GM20431 (cell line): Measurements from ENCODE around the gene NRCAM.
"Not testable (repeated sequence)": the region's sequence is repeated elsewhere in the genome, so short reads cannot be mapped to it uniquely, and the experiment has no call there.

Experiments
- in situ Hi-C: fragments of 300-500 bp; cut with MseI, MboI; formaldehyde crosslinking; loops from one replicate; pipeline ENCODE4 v1.15.0; 2020; ENCODE audit warnings: low sequenced_read_pairs; ENCODE audit not compliant: unreplicated experiment

The NRCAM gene

DNA sequence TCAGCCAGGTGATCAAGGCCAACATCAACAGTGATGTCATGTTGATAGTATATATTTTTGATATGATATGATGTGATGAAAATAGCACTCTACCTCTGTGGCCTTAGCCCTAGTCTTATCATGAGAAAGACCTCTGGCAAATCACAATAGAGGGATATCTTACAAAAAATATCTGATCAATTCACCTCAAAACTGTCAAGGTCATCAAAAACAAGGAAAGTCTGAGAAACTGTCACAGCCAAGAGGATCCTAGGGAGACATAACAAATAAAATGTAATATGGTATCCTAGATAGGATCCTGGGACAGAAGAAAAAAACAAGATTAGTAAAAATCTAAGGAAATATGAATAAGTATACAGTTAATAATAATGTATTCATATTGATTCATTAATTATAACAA, 92.6 kb downstream of the NRCAM start:
- in situ Hi-C loops: no loop called here

DNA sequence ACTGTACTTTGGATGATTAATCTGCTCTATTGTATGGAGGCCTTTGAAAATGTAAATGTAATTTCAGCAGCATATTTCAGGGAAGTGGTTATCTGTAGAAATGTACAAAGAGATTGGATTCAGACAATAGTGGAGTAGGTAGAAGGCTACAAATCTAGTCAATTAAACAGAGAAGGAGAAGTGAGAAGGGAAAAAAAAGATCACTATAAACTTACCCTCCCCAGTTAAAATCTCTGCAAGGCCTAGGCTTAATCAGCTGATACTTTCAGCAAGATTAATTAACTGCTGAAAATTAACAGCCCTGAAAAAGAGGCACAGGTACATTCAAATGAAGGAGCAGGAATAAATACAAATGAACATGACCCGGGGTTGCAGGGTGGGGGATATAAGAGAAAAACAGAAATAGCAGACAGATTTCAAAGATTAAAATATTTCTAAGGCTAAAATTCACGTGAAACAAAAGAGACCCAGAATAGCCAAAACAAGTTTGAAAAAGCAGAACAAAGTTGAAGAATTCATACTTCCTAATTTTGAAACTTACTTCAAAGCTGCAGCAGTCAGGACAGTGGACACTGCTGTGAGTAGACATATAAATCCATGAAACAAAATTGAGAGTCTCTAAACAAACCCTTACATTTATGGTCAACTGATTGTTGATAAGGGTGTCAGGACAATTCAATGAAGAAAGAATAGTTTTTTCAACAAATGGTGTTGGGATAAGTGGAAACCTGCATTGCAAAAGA, 96.0 kb downstream of the NRCAM start:
- in situ Hi-C loops: no loop called here

DNA sequence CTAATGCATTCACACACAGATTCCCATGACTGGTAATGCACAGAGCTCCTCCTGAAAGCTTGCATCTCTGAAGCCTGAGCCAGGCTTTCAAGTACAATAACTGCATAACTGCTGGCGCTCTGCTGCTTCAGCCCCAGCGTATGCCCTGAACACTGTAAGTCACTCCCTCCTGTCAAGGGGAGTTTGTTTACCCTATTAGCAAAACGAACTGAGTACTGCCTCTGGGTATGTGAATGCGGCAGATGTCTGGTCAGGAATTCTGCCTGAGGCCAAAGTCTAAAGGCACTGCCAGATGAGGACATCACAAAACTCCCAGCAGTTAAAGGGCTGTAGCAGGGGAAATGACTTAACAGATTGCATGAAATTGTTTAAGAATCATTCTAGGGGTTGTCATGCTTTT, 97.7 kb downstream of the NRCAM start:
- in situ Hi-C loops: no loop called here

- in situ Hi-C loops: no loop called here
These were observed 104.5 kb downstream of the NRCAM start for GRCh38 chr7:108351729-108352131.

GRCh38 chr7:108348913-108349312, 107.3 kb downstream of the NRCAM start:
- in situ Hi-C loops: no loop called here

- in situ Hi-C loops: no loop called here
These were observed 108.6 kb downstream of the NRCAM start for GRCh38 chr7:108347616-108348015.

DNA sequence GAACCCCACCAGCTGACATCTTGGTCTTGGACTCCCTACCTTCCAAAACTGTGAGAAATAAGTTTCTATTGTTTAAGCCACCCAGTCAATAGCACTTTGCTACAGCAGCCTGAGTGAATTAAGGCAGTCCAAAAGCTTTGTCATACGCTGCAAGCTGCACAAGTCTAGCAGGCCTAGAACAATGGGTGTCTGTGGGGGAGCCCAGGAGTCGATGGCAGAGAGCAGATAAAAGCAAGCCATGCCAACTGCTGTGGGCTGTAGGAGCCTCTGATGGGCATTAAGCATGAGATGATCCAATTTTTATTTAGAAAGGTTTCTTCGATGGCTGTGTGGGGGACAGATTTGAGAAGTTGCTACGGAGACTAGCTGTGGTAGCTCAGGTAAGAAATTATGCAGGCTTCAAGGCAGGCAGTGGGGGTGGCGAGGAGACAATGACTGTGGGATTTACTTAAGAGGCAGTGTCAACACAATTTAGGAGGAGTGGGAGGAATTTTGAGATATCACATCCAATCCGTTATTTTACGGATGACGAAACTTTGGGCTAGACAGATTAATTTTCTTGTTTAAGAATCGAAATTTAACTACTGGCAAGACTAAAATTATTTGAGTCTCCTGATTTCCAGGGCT, 110.4 kb downstream of the NRCAM start:
- in situ Hi-C loops: no loop called here

GRCh38 chr7:108340856-108341411, 115.3 kb downstream of the NRCAM start:
- in situ Hi-C loops: no loop called here

DNA sequence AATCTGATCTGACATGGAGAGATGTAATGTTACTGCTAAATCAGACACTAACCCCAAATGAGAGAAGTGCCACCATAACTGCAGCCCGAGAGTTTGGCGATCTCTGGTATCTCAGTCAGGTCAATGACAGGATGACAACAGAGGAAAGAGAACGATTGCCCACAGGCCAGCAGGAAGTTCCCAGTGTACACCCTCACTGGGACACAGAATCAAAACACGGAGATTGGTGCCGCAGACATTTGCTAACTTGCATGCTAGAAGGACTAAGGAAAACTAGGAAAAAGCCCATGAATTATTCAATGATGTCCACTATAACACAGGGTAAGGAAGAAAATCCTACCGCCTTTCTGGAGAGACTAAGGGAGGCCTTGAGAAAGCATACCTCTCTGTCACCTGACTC, 115.8 kb downstream of the NRCAM start:
- in situ Hi-C loops: not testable (repeated sequence)

GRCh38 chr7:108335269-108335918, 120.8 kb downstream of the NRCAM start:
- in situ Hi-C loops: no loop called here

DNA sequence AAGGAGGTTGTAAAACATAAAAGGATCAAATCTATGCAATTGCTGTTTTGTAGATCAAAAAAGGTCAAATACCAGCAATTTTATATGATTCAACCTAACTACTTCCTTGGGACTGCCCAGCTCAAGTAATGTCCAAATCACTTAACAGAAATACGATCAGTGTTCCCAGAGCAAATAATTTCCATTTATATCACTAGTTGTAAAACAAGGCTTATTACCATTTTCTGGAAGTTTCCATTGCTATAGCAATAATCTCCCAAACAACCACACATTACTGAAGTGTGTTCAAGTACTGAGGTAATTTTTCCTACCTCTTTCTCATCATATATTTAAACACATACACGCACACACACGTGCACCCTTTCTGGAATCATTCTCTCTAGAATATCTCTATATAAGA, 123.3 kb downstream of the NRCAM start:
- in situ Hi-C loops: no loop called here

DNA sequence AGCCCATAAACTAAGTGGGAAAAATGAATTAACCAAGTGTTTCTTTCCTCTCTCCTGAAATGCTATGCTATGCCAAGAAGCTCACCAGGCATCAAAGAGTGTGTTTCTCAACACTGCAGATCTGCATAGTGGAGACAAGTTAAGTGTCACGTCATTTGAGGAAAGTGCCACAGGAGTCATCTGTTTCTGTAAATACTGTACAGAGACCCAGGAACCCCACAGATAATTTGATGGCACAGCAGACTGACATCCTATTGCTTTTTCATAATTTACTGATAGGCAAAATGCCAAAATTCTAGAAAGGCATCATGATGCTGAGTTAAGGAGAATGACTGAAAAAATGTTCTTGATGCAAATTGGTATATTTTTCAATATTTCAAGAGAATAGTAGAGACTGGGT, 124.3 kb downstream of the NRCAM start:
- in situ Hi-C loops: no loop called here

- in situ Hi-C loops: no loop called here
These were observed 126.0 kb downstream of the NRCAM start for GRCh38 chr7:108330227-108330626.

DNA sequence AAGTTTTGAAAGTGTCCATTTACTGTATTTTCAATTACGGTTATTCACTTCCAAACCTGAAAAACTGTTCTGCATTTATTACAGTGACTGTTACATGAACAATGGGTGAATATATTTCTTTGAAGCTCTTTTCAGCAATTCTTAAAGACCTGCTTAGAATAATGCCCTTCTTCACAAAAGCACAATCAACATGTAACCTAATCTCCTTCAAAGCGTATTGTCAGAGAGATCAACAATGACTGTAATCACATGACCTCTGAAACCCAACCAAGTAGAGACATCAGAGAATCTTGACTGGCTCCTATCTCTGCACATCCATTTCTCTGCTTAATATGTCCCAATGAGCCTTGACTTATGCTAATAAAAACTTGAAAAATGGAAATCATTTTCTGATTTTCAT, 126.7 kb downstream of the NRCAM start:
- in situ Hi-C loops: no loop called here

DNA sequence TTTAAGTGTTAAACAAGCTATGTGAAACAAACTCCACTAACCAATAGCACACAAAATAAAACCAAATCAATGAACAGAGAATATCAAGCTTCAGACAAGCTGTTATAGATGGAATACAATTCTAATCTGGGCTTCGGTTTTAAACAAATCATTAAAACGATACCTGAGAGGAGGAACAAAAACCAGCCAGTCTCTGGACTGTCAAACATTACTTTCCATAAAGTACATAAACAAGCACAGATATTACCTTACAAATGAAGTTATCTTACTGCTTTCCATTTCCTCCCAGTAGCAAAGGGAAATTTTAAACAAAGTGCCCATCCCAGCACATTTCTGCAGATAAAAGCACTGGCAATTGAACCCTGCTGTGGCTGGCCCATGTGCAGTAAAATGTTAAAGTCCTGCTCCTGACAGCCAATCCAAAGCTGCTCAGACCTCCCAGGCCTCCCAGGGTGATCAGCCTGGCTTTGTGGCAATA, 128.0 kb downstream of the NRCAM start:
- in situ Hi-C loops: no loop called here

- in situ Hi-C loops: no loop called here
These were observed 128.9 kb downstream of the NRCAM start for GRCh38 chr7:108327353-108327752.

GRCh38 chr7:108326938-108327337, 129.3 kb downstream of the NRCAM start:
- in situ Hi-C loops: no loop called here

GRCh38 chr7:108324053-108325038, 131.9 kb downstream of the NRCAM start:
- in situ Hi-C loops: no loop called here

DNA sequence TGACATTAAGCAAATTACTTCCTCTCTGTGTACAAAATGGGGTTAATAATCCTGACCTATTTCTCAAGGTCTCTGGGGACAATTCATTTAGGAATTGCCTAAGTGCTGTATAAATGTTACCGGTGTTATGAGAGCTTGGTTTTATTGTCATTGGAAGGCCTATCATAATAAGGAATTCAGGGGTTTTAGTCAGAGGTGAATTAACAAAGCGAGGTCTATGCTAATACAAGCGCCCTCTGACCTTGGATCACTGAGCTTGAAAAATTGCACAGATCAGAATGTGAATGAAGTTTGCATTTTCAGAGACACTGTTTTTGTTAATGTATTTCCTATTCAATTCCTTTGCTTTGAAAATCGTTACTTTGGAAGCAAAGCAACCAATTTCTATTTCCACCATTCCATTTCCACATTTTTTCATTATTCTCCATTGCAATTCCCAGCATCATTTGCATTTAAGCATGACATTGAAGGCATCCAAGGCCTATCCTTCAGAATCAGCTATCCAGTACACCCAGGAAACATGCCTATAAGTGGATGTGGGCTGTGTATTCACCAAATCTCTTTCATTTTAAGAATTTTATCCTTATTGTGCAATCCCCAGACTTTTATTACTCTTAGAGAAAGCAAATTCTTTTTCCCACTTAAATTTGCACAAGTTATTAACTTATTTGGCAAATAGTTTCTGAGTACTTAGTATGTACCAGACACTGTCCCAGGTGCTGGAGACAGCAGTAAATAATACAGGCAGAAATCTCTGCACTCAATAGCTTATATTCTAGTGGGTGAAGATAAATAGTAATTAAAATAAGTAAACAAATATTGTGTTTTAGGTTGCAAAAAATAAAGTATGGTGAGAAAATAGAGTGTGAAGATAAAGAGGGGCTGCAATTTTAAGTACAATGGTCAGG, 133.1 kb downstream of the NRCAM start:
- in situ Hi-C loops: no loop called here
